ENCODE measurements around the gene GALR2. TPM values are rescaled to one million over a fixed set of nuclear protein-coding genes. Genes with fewer than 3 reads are reported as not detected.

GALR2 gene
- total RNA-seq, 3 donors from 2014 or later: not detected

DNA sequence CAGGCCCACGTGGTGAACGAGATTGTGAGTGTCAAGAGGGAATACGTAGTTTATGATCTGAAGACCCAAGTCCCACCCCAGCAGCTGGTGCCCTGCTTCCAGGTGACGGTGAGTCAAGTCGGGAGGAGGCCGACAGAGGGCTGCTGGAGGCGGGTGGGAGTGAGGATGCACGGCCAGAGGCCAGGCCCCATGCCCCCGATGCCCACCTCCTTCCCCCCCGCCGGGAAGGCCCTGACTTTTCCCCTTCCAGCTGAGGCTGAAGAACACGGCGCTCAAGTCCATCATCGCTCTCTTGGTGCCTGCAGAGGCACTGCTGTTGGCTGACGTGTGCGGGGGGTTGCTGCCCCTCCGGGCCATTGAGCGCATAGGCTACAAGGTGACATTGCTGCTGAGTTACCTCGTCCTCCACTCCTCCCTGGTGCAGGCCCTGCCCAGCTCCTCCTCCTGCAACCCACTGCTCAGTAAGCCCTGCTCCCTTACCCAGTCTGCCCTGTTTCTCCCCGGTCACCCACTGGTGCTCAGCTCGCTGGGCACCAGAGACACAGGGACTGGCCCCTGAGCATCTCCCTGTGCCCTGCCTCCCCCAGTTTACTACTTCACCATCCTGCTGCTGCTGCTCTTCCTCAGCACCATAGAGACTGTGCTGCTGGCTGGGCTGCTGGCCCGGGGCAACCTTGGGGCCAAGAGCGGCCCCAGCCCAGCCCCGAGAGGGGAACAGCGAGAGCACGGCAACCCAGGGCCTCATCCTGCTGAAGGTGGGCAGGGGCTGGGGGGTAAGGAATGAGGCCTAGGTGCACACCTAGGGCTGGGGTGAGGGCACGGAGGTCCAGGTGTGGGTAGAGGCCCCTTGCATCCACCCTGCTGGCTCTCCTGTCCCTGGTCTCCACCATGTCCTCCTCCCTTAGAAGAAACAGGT is 7.0 kb downstream of the GALR2 start:
- peaks cover 3 to 4% of the 10 kb centered on the region in 2 donors for H3K4me1 ChIP-seq
- TF ChIP-seq POLR2A (IDR thresholded peaks at IDR 0.05) (no peak), POLR2AphosphoS5 (IDR thresholded peaks at IDR 0.05) (no peak)
- TF ChIP-seq, protein P1, sequence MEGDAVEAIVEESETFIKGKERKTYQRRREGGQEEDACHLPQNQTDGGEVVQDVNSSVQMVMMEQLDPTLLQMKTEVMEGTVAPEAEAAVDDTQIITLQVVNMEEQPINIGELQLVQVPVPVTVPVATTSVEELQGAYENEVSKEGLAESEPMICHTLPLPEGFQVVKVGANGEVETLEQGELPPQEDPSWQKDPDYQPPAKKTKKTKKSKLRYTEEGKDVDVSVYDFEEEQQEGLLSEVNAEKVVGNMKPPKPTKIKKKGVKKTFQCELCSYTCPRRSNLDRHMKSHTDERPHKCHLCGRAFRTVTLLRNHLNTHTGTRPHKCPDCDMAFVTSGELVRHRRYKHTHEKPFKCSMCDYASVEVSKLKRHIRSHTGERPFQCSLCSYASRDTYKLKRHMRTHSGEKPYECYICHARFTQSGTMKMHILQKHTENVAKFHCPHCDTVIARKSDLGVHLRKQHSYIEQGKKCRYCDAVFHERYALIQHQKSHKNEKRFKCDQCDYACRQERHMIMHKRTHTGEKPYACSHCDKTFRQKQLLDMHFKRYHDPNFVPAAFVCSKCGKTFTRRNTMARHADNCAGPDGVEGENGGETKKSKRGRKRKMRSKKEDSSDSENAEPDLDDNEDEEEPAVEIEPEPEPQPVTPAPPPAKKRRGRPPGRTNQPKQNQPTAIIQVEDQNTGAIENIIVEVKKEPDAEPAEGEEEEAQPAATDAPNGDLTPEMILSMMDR (IDR thresholded peaks at IDR 0.05): no peak
- H3K9me3 ChIP-seq: no peaks in the 10 kb centered on the region
- peak in 1 of 2 donors; percentile 51 for DNase-seq (ENCODE audit: low spot score in 2 of 2)
- H3K4me3 ChIP-seq: no peak overlapping the region
- intact Hi-C loops (cut with DNase I; ENCODE audit: low total_unique reads): no loop called here
- H3K27me3 ChIP-seq: peaks cover 4 to 28% of the 10 kb centered on the region in 2 donors
- peaks cover 6% of the 10 kb centered on the region for H3K36me3 ChIP-seq
- H3K27ac ChIP-seq: no peak overlapping the region

DNA sequence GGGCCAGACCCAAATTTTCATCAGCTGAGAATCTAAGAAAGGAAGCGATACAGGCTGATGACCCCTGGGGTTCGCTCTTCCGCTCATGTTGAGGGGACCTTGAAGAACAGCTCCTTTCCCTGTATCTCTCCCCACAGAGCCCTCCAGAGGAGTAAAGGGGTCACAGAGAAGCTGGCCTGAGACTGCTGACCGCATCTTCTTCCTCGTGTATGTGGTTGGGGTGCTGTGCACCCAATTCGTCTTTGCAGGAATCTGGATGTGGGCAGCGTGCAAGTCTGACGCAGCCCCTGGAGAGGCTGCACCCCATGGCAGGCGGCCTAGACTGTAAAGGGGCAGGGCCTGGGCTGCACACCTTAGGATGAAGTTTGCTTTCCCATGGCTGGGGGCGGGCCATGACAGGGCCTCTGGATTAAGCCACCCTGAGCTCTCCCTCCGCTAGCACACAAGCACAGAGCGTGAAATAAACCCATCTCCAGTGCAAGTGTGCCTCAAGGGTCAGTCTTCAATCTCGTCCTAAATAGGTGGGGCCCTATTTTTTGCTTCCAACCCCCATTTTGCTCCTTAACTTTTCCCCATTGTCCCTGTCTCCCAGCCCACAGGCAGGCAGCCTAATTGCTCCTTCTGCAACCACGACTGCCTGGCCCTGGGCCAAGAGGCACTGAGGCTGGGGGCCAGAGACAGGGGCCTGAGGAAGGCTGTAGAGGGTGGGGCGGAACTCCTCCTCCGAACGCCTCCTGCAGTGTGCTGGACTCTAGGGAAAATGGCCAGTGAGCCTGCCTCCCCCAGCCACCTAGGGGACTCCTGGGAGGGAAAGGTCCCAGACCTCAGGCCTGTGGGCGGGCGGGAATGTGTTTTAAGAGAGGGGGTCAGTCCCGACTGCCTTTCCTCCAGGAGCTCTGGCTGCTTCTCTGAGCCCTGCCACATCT is 8.0 kb downstream of the GALR2 start:
- Histone ChIP-seq H3K4me1 (no peaks in the 10 kb centered on the region), H3K36me3 (peaks cover 6% of the 10 kb centered on the region), H3K9me3 (no peaks in the 10 kb centered on the region), H3K27ac (no peak overlapping the region), H3K27me3 (peaks cover 0 to 18% of the 10 kb centered on the region in 2 donors), H3K4me3 (no peak overlapping the region)
- TF ChIP-seq POLR2AphosphoS5 (IDR thresholded peaks at IDR 0.05) (no peak), POLR2A (IDR thresholded peaks at IDR 0.05) (no peak)
- TF ChIP-seq, protein P1 (IDR thresholded peaks at IDR 0.05): no peak
- DNase-seq (ENCODE audit: low spot score in 2 of 2): peak in 1 of 2 donors; percentile 44
- intact Hi-C loops (cut with DNase I; ENCODE audit: low total_unique reads): no loop called here

DNA sequence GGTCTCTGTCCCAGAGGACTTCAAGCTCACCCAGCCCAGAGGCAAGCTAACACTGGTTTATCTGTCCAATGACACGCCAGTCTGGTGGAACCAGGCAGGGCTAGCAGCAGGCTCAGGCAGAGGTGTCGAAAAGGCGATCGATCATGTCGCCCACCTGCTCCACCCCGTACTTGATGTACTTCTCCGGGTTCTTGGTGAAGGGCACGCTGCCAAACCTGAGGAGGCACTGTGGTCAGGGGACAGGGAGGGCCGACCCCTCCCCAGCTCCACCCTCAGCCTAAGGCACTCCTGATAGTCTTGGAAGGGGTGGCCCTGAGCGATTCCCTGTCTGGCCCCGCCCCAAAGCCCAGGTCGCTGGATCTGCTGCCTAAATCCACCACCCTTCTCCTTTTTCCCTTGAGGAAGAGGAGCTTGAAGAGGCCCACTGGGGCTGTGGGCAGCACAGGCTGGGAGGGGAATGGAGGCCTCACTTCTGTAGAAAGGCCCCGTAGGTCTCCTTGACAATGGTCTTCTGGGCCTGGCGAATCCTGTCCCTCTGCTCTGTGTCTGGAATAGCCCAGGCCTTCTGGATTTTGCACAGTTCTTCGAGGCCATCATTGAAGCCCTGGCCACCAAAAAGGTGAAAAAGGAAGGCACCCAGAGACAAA is 9.1 kb downstream of the GALR2 start:
- Histone ChIP-seq H3K27me3 (peaks cover 0 to 7% of the 10 kb centered on the region in 2 donors), H3K36me3 (peaks cover 6% of the 10 kb centered on the region), H3K4me1 (no peaks in the 10 kb centered on the region), H3K4me3 (no peak overlapping the region), H3K9me3 (no peaks in the 10 kb centered on the region), H3K27ac (no peak overlapping the region)
- peak in 1 of 2 donors; percentile 46 for DNase-seq (ENCODE audit: low spot score in 2 of 2)
- TF ChIP-seq POLR2A (IDR thresholded peaks at IDR 0.05): no peak
- no peak for TF ChIP-seq POLR2AphosphoS5 (IDR thresholded peaks at IDR 0.05)
- TF ChIP-seq, protein P1 (IDR thresholded peaks at IDR 0.05): no peak
- intact Hi-C loops (cut with DNase I; ENCODE audit: low total_unique reads): no loop called here

DNA sequence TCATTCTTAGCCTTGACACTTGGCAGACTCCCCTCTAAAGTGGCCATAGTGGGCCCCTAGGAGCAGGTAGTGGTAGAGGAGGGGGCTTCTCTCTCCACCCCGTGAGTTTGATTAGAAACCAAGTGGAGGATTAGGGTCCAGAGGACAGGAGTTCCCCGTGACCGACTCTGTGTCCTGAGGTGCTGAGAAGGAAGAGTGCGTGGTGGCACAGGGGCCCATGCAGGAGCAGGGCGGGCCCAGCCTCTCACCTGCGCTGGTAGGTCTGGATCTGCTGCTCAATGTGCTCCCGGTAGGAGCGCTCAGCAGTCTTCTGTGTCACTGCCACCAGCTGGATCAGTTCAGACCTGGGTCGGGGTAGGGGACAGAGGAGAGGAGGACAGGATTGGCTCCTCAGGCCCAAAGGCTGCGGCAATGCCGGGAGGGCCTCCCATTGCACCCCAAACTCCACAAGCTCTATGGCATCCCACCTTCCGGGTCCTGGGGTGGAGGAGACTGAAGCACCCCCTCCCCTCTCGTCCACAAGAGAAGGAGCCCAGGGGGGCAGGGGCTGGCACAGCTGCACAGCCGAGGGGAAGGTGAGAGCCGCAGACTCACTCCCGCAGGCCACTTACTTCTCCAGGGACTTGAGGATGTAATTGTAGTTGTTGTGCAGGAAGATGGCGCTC is 10.6 kb downstream of the GALR2 start:
- peaks cover 6% of the 10 kb centered on the region for H3K36me3 ChIP-seq

More for the DNA sequence above, 10.6 kb downstream of the GALR2 start:
- Histone ChIP-seq H3K9me3 (no peaks in the 10 kb centered on the region), H3K27ac (no peak overlapping the region), H3K4me3 (no peak overlapping the region), H3K4me1 (no peaks in the 10 kb centered on the region), H3K27me3 (no peaks in the 10 kb centered on the region)
- intact Hi-C loops (cut with DNase I; ENCODE audit: low total_unique reads): no loop called here
- DNase-seq (ENCODE audit: low spot score in 2 of 2): no peak
- no peak for TF ChIP-seq POLR2AphosphoS5 (IDR thresholded peaks at IDR 0.05)
- no peak for TF ChIP-seq POLR2A (IDR thresholded peaks at IDR 0.05)
- TF ChIP-seq, protein P1 (IDR thresholded peaks at IDR 0.05): no peak

Measured in breast epithelium (tissue), 4 donors.